HG03097 (cell line): Measurements from ENCODE around the gene RPS6KC1.
"Not testable (repeated sequence)": the region's sequence is repeated elsewhere in the genome, so short reads cannot be mapped to it uniquely, and the experiment has no call there.

Source experiments
- ATAC-seq: cut with Tn5 transposase; IDR thresholded peaks from one replicate; pipeline ENCODE4 v1.9.1; 2021; ENCODE audit not compliant: unreplicated experiment, low FRiP score

RPS6KC1 gene, protein sequence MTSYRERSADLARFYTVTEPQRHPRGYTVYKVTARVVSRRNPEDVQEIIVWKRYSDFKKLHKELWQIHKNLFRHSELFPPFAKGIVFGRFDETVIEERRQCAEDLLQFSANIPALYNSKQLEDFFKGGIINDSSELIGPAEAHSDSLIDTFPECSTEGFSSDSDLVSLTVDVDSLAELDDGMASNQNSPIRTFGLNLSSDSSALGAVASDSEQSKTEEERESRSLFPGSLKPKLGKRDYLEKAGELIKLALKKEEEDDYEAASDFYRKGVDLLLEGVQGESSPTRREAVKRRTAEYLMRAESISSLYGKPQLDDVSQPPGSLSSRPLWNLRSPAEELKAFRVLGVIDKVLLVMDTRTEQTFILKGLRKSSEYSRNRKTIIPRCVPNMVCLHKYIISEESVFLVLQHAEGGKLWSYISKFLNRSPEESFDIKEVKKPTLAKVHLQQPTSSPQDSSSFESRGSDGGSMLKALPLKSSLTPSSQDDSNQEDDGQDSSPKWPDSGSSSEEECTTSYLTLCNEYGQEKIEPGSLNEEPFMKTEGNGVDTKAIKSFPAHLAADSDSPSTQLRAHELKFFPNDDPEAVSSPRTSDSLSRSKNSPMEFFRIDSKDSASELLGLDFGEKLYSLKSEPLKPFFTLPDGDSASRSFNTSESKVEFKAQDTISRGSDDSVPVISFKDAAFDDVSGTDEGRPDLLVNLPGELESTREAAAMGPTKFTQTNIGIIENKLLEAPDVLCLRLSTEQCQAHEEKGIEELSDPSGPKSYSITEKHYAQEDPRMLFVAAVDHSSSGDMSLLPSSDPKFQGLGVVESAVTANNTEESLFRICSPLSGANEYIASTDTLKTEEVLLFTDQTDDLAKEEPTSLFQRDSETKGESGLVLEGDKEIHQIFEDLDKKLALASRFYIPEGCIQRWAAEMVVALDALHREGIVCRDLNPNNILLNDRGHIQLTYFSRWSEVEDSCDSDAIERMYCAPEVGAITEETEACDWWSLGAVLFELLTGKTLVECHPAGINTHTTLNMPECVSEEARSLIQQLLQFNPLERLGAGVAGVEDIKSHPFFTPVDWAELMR

DNA sequence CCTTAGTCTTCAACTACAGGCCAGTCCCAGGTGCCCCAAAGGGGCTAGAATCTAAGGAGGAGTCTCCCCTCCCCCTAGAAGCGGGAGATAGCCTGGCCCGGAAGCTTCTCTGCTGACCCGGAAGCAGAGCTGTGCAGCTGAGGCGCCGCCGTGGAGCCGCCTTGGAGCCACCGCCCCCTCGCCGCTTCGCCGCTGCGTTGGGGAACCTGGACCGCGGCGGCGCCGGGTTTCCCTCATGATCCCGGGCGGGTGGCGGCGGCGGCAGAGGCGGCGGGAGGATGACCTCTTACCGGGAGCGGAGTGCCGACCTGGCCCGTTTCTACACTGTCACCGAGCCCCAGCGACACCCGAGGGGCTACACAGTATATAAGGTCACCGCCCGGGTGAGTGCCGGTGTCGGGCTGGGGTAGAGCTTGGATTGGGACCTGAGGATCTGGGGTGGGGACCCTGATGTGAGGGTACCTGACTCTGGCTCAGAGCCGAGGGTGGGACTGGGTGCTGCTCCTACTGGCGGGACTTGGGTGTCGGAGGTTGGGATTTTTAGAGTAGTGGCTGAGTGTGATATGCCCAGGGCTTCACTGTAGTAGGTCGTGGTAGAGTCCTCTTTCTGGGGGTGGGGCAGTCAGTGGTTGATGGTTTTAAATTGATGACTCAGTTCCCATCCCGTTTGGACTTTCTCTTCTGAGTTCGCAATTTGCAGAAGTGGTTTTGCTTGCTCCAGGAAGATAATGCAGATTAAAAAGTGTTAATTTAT, at the start of gene RPS6KC1:
Gene RPS6KC1, plus strand, starts transcription at position 115 of the 754 bp plus-strand sequence. Its CDS starts 164 bp downstream, at position 279.
- ATAC-seq = peak; percentile 96

GRCh38 chr1:213003256-213003655, 47.8 kb upstream of the RPS6KC1 start:
- peak; percentile 56 for ATAC-seq

- ATAC-seq = no peak
Measured at GRCh38 chr1:213008564-213008963, 42.5 kb upstream of the RPS6KC1 start.

- ATAC-seq = no peak
Measured at GRCh38 chr1:213014642-213015041, 36.4 kb upstream of the RPS6KC1 start.

- ATAC-seq = peak; percentile 90
Measured at GRCh38 chr1:213015099-213016050, 35.7 kb upstream of the RPS6KC1 start, which contains the start of gene ANGEL2. Gene ANGEL2 (minus strand): TSS chr1:213015867. CDS start chr1:213015671, 196 bp downstream.

GRCh38 chr1:213017447-213018273, 33.4 kb upstream of the RPS6KC1 start:
- ATAC-seq = no peak

DNA sequence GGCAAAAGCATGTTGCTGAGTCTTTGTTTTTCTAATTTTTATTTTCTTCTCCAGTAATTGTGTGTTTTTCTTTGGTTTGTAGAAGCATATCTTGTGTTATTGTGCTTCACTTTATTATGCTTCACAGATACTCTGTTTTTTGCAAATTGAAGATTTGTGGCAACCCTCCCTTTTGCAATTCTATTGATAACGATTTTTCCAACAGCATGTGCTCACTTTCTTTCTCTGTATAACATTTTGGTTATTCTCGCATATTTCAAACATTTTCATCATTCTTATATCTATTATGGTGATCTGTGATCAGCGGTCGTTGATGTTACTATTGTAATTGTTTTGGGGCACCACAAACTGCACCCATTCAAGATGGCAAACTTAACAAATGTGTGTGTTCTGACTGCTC, 31.6 kb upstream of the RPS6KC1 start:
- ATAC-seq = no peak

DNA sequence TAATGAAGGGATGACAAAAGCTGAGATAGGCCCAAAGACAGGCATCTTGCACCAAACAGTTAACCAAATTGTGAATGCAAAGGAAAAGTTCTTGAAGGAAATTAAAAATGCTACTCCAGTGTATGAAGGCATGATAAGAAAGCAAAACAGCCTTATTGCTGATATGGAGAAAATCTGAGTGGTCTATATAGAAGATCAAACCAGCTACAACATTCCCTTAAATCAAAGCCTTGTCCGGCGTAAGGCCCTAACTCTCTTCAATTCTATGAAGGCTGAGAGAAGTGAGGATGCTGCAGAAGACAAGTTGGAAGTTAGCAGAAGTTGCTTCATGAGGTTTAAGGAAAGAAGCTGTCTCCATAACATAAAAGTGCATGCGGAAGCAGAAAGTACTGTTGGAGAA, 31.0 kb upstream of the RPS6KC1 start:
- ATAC-seq = no peak

GRCh38 chr1:213027024-213027423, 24.0 kb upstream of the RPS6KC1 start:
- ATAC-seq = not testable (repeated sequence)

DNA sequence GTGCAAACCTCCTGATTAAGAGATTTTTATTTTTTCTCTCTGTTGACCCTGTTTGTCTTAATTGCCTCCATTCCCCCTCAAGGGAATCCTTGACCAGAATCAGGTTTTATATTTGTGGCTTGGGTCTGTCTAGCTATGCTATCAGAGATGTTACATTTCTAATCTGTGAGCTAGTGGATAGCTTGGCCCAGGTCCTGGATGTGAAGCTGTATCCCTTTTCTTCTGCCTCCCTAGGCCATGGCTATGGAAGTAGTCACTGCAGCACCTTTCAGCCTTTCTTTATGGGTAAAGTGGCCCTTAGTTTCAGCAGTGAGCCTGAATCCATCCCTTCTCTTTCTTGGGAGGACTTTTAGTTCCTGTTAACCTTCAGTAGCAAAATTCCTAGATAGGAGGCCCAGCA, 18.4 kb upstream of the RPS6KC1 start:
- no peak for ATAC-seq

DNA sequence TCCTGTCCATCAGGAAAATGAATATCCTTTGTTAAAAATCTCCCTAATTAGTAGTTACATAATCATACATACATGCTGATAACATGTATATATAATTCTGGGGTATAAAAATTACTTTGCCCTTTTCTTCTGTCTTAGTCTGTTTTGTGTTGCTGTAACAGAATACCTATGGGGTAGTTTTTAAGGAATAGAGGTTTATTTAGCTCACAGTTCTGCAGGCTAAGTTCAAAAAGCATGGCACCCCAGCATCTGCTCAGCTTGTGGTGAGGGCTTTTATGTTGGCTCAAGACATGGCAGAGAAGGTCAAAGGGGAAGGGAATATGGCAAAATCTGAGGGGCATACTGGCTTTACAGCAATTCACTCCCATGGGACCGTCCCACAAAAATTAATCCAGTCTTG, 16.3 kb upstream of the RPS6KC1 start:
- ATAC-seq = no peak

GRCh38 chr1:213035573-213035972, 15.5 kb upstream of the RPS6KC1 start:
- ATAC-seq = no peak

DNA sequence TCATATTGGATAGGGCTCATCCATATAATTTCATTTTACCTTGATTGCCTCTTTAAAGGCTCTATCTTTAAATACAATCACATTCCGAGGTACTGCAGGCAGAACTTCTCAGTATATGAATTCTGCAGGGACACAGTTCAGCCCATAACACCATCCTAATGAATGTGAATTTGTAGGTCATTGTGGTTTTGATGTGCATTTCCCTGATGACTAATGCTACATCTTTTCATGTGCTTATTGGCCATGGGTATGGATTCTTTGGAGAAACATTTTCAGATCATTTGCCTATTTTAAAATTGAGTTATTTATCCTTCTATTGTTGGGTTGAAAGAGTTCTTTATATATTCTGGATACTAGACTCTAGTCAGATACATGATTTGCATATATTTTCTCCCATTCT, 9.6 kb upstream of the RPS6KC1 start:
- no peak for ATAC-seq

- ATAC-seq = not testable (repeated sequence)
Measured at GRCh38 chr1:213045321-213046226, 5.5 kb upstream of the RPS6KC1 start.

DNA sequence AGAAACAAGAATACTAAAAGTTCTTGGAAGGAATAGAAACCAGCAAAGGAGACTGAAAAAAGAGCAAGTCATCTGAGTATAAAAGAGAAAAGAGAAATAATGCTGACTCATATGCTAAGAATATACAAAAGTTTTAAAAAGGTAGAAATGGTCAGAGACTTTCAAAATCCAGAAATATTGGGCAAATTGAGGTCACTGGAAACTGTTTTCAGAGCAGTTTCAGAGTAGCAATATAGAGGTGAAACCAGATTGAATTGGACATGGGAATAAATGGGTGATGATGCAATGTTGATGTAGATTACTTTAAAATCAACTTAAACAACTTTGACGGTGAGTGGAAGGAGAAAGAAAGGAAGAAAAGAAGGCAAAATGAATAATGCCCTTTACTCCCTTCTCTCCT, 1.8 kb upstream of the RPS6KC1 start:
- ATAC-seq = no peak

GRCh38 chr1:213050745-213051126, 305 bp upstream of the RPS6KC1 start:
- ATAC-seq = peak; percentile 24

DNA sequence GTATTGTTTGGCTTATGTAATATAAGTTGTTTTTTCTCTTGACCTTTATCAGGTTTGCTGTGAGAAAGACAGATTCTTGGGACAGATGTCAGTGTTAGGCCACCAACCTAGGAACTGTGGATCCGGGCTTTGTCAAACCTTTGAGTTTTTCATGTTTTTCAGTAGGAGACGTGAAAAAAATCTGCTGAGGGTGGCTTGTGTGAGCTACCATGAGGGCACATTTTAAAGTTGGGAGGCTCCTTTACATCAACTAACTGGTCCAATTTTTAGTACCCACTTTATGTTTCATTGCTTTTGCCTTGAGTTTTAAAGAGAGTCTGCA, 801 bp downstream of the RPS6KC1 start:
- no peak for ATAC-seq

GRCh38 chr1:213053455-213053854, 2.4 kb downstream of the RPS6KC1 start:
- ATAC-seq = no peak
